ENCODE data around the gene ARHGEF2.

ARHGEF2 gene

GRCh38 chr1:155909894-155910293, 68.5 kb downstream of the ARHGEF2 start:
- no peak for DNase-seq

- DNase-seq: no peak
Measured at GRCh38 chr1:155904261-155904660, 74.1 kb downstream of the ARHGEF2 start.

GRCh38 chr1:155900161-155900560, 78.2 kb downstream of the ARHGEF2 start:
- no peak for DNase-seq

GRCh38 chr1:155899683-155900082, 78.7 kb downstream of the ARHGEF2 start:
- no peak for DNase-seq

- no peak for DNase-seq
Measured at GRCh38 chr1:155898888-155899287, 79.5 kb downstream of the ARHGEF2 start.

- no peak for DNase-seq
Measured at GRCh38 chr1:155897746-155898145, 80.6 kb downstream of the ARHGEF2 start.
